H9 (cell line): ENCODE measurements around the gene NEUROD4. TPM values are rescaled to one million over a fixed set of nuclear protein-coding genes. Genes with fewer than 3 reads are reported as not detected.

ENCODE experiments used
- DNase-seq: peaks from one replicate; pipeline ENCODE4 v3.0.0-alpha.2; 2017
- H2AFZ ChIP-seq: one replicate; pipeline ENCODE4 v1.6.1; 2013; ENCODE audit warnings: mild to moderate bottlenecking, low read length, control low read depth, moderate library complexity
- H2AK5ac ChIP-seq: 2 replicates; pipeline ENCODE4 v1.6.1; 2013; ENCODE audit warnings: low read length, control low read depth, mixed read lengths; ENCODE audit not compliant: insufficient read length
- H2BK120ac ChIP-seq: one replicate; pipeline ENCODE4 v1.6.1; 2013; ENCODE audit warnings: low read depth, mild to moderate bottlenecking, low read length, control low read depth, inconsistent platforms; ENCODE audit not compliant: poor library complexity, severe bottlenecking
- H2BK12ac ChIP-seq: 2 replicates; pipeline ENCODE4 v1.6.1; 2013; ENCODE audit warnings: low read length, control low read depth, mixed read lengths, low read depth; ENCODE audit not compliant: insufficient read length
- H2BK15ac ChIP-seq: 2 replicates; pipeline ENCODE4 v1.6.1; 2013; ENCODE audit warnings: low read depth, low read length, control low read depth
- H2BK20ac ChIP-seq: one replicate; pipeline ENCODE4 v1.6.1; 2013; ENCODE audit warnings: low read depth, mild to moderate bottlenecking, low read length, control low read depth, inconsistent platforms; ENCODE audit not compliant: poor library complexity, severe bottlenecking
- H2BK5ac ChIP-seq: 2 replicates; pipeline ENCODE4 v1.6.1; 2013; ENCODE audit warnings: low read length, control low read depth, mixed read lengths; ENCODE audit not compliant: insufficient read length
- H3K14ac ChIP-seq: 2 replicates; pipeline ENCODE4 v1.6.1; 2013; ENCODE audit warnings: low read length, control low read depth; ENCODE audit not compliant: insufficient read depth
- H3K18ac ChIP-seq: 2 replicates; pipeline ENCODE4 v1.6.1; 2013; ENCODE audit warnings: low read depth, mild to moderate bottlenecking, mixed read lengths, low read length, control low read depth; ENCODE audit not compliant: insufficient read length
- H3K23ac ChIP-seq: 2 replicates; pipeline ENCODE4 v1.6.1; 2013; ENCODE audit warnings: low read length, control low read depth, mixed read lengths, low read depth; ENCODE audit not compliant: insufficient read length
- H3K23me2 ChIP-seq: 2 replicates; pipeline ENCODE4 v1.6.1; 2013; ENCODE audit warnings: low read depth, mild to moderate bottlenecking, mixed read lengths, low read length, control low read depth; ENCODE audit not compliant: insufficient read length, poor library complexity, severe bottlenecking
- H3K27ac ChIP-seq: 2 replicates; pipeline ENCODE4 v1.5.1; 2013; ENCODE audit warnings: low read length, control low read depth, mixed read lengths, low read depth; ENCODE audit not compliant: insufficient read length
- H3K27me3 ChIP-seq: 2 replicates; pipeline ENCODE4 v1.6.1; 2013; ENCODE audit warnings: low read length, control low read depth, inconsistent platforms; ENCODE audit not compliant: insufficient read depth
- H3K4ac ChIP-seq: 2 replicates; pipeline ENCODE4 v1.6.1; 2013; ENCODE audit warnings: low read depth, mild to moderate bottlenecking, control low read depth, inconsistent platforms, low read length, moderate library complexity
- H3K4me1 ChIP-seq: 2 replicates; pipeline ENCODE4 v1.6.1; 2013; ENCODE audit warnings: low read length, control low read depth, inconsistent platforms; ENCODE audit not compliant: insufficient read depth
- H3K4me2 ChIP-seq: 2 replicates; pipeline ENCODE4 v1.6.1; 2013; ENCODE audit warnings: low read length, control low read depth, mixed read lengths; ENCODE audit not compliant: insufficient read length, insufficient read depth
- H3K56ac ChIP-seq: 2 replicates; pipeline ENCODE4 v1.6.1; 2013; ENCODE audit warnings: low read depth, mild to moderate bottlenecking, mixed read lengths, low read length, control low read depth; ENCODE audit not compliant: insufficient read length
- H3K79me1 ChIP-seq: 2 replicates; pipeline ENCODE4 v1.6.1; 2013; ENCODE audit warnings: low read depth, mild to moderate bottlenecking, moderate library complexity, low read length, control low read depth, inconsistent platforms; ENCODE audit not compliant: insufficient read depth, poor library complexity, severe bottlenecking
- H3K79me2 ChIP-seq: 2 replicates; pipeline ENCODE4 v1.6.1; 2013; ENCODE audit warnings: low read length, control low read depth, inconsistent platforms; ENCODE audit not compliant: insufficient read depth
- H3K9ac ChIP-seq: 2 replicates; pipeline ENCODE4 v1.6.1; 2013; ENCODE audit warnings: low read length, control low read depth, mixed read lengths; ENCODE audit not compliant: insufficient read length; ENCODE audit errors: extremely low read depth
- H3K9me3 ChIP-seq: one replicate; pipeline ENCODE4 v1.6.1; 2013; ENCODE audit warnings: low read depth, low read length, inconsistent platforms; ENCODE audit not compliant: control insufficient read depth
- H3T11ph ChIP-seq: one replicate; pipeline ENCODE4 v1.6.1; 2013; ENCODE audit warnings: mild to moderate bottlenecking, low read length, control low read depth, inconsistent platforms
- H4K20me1 ChIP-seq: one replicate; pipeline ENCODE4 v1.6.1; 2013; ENCODE audit not compliant: control insufficient read depth, insufficient read length, insufficient read depth
- H4K5ac ChIP-seq: 2 replicates; pipeline ENCODE4 v1.6.1; 2013; ENCODE audit warnings: low read depth, mild to moderate bottlenecking, mixed read lengths, low read length, control low read depth; ENCODE audit not compliant: insufficient read length
- H4K8ac ChIP-seq: replicated peaks from 2 replicates; pipeline ENCODE4 v1.6.1; 2013; ENCODE audit warnings: low read length, control low read depth, mixed read lengths, low read depth; ENCODE audit not compliant: insufficient read length
- H4K91ac ChIP-seq: 2 replicates; pipeline ENCODE4 v1.6.1; 2013; ENCODE audit warnings: low read depth, mild to moderate bottlenecking, moderate library complexity, mixed read lengths, low read length, control low read depth; ENCODE audit not compliant: insufficient read length
- H3K27ac Mint-ChIP-seq, 3 experiments: 2 replicates in 2 of 3; 3 replicates in 1 of 3; pipeline ENCODE4 v1.8.0; 2020 to 2021; ENCODE audit warnings: mixed read lengths in 3 of 3, mild to moderate bottlenecking in 1 of 3, moderate library complexity in 1 of 3
- H3K27me3 Mint-ChIP-seq: 2 replicates; pipeline ENCODE4 v1.8.0; 2021; ENCODE audit warnings: low read depth, mild to moderate bottlenecking, moderate library complexity, mixed read lengths
- H3K36me3 Mint-ChIP-seq, 3 experiments: 2 replicates in 2 of 3; 3 replicates in 1 of 3; pipeline ENCODE4 v1.8.0; 2020 to 2021; ENCODE audit warnings: low read depth in 3 of 3, mixed read lengths in 3 of 3; ENCODE audit not compliant: insufficient read depth in 1 of 3
- H3K4me1 Mint-ChIP-seq, 2 experiments: 2 replicates each; pipeline ENCODE4 v1.8.0; 2020; ENCODE audit warnings: mixed read lengths in 2 of 2
- H3K4me3 Mint-ChIP-seq, 2 experiments: 2 replicates in 1 of 2; 3 replicates in 1 of 2; pipeline ENCODE4 v1.8.0; 2020 to 2021; ENCODE audit warnings: mild to moderate bottlenecking in 2 of 2, mixed read lengths in 2 of 2, moderate library complexity in 1 of 2
- H3K9me3 Mint-ChIP-seq, 2 experiments: 2 replicates in 1 of 2; 3 replicates in 1 of 2; pipeline ENCODE4 v1.8.0; 2020; ENCODE audit warnings: mild to moderate bottlenecking in 2 of 2, mixed read lengths in 2 of 2, moderate library complexity in 1 of 2
- WGBS: extraction: QIAGEN DNeasy Blood & Tissue Kit; methylation state at CpG from one replicate; pipeline ENCODE4 v1.1.7; 2013; ENCODE audit warnings: missing lambda C conversion rate, low lambda C conversion rate, mixed read lengths; ENCODE audit not compliant: insufficient read length; ENCODE audit errors: extremely low coverage; 5-methylcytosine and 5-hydroxymethylcytosine counted together
- total RNA-seq: library from RNA; stranded (reverse); gene quantifications from 2 replicates; pipeline ENCODE4 v1.2.1, GENCODE V29; 2021
- TF ChIP-seq, protein P1 (sequence below): fragments of 200-600 bp; sonication (generic); conservative IDR thresholded peaks from 3 replicates; pipeline ENCODE4 v1.8.0; 2021; ENCODE audit warnings: antibody characterized with exemption, mild to moderate bottlenecking

Gene NEUROD4
- total RNA-seq, 1 experiment from 2014 or later, result not detected

DNA sequence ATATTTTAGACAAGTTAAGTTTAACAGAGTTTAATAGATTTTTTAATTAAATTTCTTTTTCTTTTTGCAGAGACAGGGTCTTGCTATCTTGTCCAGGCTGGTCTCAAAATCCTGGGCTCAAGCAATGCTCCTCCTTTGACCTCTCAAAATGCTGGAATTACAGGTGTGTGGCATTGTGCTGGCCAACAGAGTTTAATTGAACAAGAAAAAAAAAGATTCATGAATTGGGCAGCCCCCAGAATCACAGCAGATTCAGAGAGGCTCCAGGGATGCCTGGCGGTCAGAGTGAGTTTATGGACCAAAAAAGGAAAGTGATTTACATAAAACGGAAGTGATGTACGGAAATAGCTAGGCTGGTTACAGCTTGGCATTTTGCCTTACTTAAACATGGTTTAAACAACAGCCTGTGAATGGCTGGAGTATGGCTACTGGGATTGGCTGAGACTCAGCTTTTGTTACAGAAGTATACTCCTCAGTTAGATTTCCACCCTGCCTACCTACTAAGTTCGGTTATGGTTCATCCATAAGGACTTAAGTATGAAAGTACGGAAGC, 20.7 kb upstream of the NEUROD4 start:
- no peaks in the 10 kb centered on the region for H3K9me3 ChIP-seq
- Mint-ChIP-seq H3K4me3 (no peak overlapping the region), H3K9me3 (no peaks in the 10 kb centered on the region; a peak in 1 of 5 replicates), H3K27ac (no peak overlapping the region), H3K36me3 (no peaks in the 10 kb centered on the region; a peak in 1 of 7 replicates), H3K4me1 (peaks cover 32 to 36% of the 10 kb centered on the region in 2 experiments), H3K27me3 (no peaks in the 10 kb centered on the region)
- no peak overlapping the region for H2BK5ac ChIP-seq
- H3K79me2 ChIP-seq, result no peaks in the 10 kb centered on the region
- no peak overlapping the region for H4K91ac ChIP-seq
- no peaks in the 10 kb centered on the region for H3K79me1 ChIP-seq
- TF ChIP-seq, protein P1, sequence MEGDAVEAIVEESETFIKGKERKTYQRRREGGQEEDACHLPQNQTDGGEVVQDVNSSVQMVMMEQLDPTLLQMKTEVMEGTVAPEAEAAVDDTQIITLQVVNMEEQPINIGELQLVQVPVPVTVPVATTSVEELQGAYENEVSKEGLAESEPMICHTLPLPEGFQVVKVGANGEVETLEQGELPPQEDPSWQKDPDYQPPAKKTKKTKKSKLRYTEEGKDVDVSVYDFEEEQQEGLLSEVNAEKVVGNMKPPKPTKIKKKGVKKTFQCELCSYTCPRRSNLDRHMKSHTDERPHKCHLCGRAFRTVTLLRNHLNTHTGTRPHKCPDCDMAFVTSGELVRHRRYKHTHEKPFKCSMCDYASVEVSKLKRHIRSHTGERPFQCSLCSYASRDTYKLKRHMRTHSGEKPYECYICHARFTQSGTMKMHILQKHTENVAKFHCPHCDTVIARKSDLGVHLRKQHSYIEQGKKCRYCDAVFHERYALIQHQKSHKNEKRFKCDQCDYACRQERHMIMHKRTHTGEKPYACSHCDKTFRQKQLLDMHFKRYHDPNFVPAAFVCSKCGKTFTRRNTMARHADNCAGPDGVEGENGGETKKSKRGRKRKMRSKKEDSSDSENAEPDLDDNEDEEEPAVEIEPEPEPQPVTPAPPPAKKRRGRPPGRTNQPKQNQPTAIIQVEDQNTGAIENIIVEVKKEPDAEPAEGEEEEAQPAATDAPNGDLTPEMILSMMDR, result no peak
- no peak overlapping the region for H2AK5ac ChIP-seq
- peaks cover 8% of the 10 kb centered on the region for H3K4me1 ChIP-seq
- H3K56ac ChIP-seq, result no peak overlapping the region
- no peak overlapping the region for H3K9ac ChIP-seq
- H3T11ph ChIP-seq, result no peak overlapping the region
- no peak overlapping the region for H3K4me2 ChIP-seq
- H3K18ac ChIP-seq, result no peak overlapping the region
- no peaks in the 10 kb centered on the region for H3K23me2 ChIP-seq
- H4K5ac ChIP-seq, result no peak overlapping the region
- DNase-seq, result no peak
- no peak overlapping the region for H3K27ac ChIP-seq
- H4K20me1 ChIP-seq, result no peaks in the 10 kb centered on the region
- H2BK12ac ChIP-seq, result no peak overlapping the region
- H4K8ac ChIP-seq, result no peak overlapping the region
- H2BK20ac ChIP-seq, result no peak overlapping the region
- H3K4ac ChIP-seq, result no peak overlapping the region
- H2BK120ac ChIP-seq, result no peak overlapping the region
- no CpG with 5 or more reads among the region's 5 CpGs for WGBS
- H2BK15ac ChIP-seq, result no peak overlapping the region
- no peak overlapping the region for H3K23ac ChIP-seq
- H3K14ac ChIP-seq, result no peak overlapping the region
- H2AFZ ChIP-seq, result no peak overlapping the region
- H3K27me3 ChIP-seq, result no peaks in the 10 kb centered on the region
